ENCODE results near the gene PJVK. TPM values are rescaled to one million over a fixed set of nuclear protein-coding genes. Genes with fewer than 3 reads are reported as not detected.

The PJVK gene
- total and polyA plus RNA-seq, 7 donors: 0.34 to 1.8 (median 1.2) TPM

- Histone ChIP-seq H3K9me3 (no peaks in the 10 kb centered on the region), H3K4me1 (no peaks in the 10 kb centered on the region), H3K27me3 (ENCODE audit: insufficient read depth in 3 of 3, low read length in 2 of 3) (no peaks in the 10 kb centered on the region), H3K4me3 (no peak overlapping the region), H3K36me3 (ENCODE audit: insufficient read depth in 1 of 2, low read depth in 1 of 2) (peaks cover 3 to 73% of the 10 kb centered on the region in 2 donors), H3K27ac (no peak overlapping the region)
- peak in 2 of 4 donors; percentile 36 to 53 for ATAC-seq
- 95 to 99% (median 97%) methylated on average over 2 of the region's 2 CpGs for WGBS, 3 donors
- intact Hi-C loops (cut with DNase I): no loop called here
- DNase-seq: no peak
- no peak for TF ChIP-seq CTCF (IDR thresholded peaks at IDR 0.05)
Measured at GRCh38 chr2:178506524-178506923, 55.3 kb downstream of the PJVK start.

DNA sequence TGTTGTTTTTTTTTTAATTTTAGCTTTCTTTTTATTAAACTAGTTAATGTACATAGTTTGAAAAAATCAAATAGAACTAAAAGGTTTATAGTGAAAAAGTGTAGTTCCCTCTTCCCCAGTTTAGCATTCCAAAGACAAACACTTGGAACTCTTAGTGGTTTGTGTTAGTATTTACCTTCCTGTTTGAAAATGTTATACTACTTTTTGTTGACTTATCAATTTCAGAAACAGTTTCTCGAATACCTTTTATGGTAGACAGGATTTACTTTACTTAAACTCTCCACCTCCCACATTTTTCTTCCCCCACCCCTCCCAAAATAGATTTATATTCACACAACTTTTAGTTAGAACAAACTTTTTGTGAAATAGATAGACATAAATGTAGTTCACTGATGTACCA lies 55.8 kb downstream of the PJVK start:
- ATAC-seq: no peak
- intact Hi-C loops (cut with DNase I): no loop called here

GRCh38 chr2:178508646-178509045 lies 57.5 kb downstream of the PJVK start:
- intact Hi-C loops (cut with DNase I): no loop called here
- no peak overlapping the region for H3K4me3 ChIP-seq
- WGBS, 3 donors: 94 to 100% (median 95%) methylated on average over 2 of the region's 2 CpGs
- no peak for TF ChIP-seq CTCF (IDR thresholded peaks at IDR 0.05)
- H3K4me1 ChIP-seq: no peaks in the 10 kb centered on the region
- peaks cover 0 to 64% of the 10 kb centered on the region in 2 donors for H3K36me3 ChIP-seq (ENCODE audit: insufficient read depth in 1 of 2, low read depth in 1 of 2)
- ATAC-seq (no peak), DNase-seq (no peak)
- no peaks in the 10 kb centered on the region for H3K27me3 ChIP-seq (ENCODE audit: insufficient read depth in 3 of 3, low read length in 2 of 3)
- H3K27ac ChIP-seq: no peak overlapping the region
- H3K9me3 ChIP-seq: no peaks in the 10 kb centered on the region

More for the DNA sequence above, 55.8 kb downstream of the PJVK start:
- H3K27ac ChIP-seq: no peak overlapping the region
- H3K4me3 ChIP-seq: no peak overlapping the region
- no peak for DNase-seq
- WGBS, 3 donors: 95 to 98% (median 97%) methylated on average over 1 of the region's 1 CpG
- peaks cover 3 to 73% of the 10 kb centered on the region in 2 donors for H3K36me3 ChIP-seq (ENCODE audit: insufficient read depth in 1 of 2, low read depth in 1 of 2)
- no peaks in the 10 kb centered on the region for H3K4me1 ChIP-seq
- H3K9me3 ChIP-seq: no peaks in the 10 kb centered on the region
- no peaks in the 10 kb centered on the region for H3K27me3 ChIP-seq (ENCODE audit: insufficient read depth in 3 of 3, low read length in 2 of 3)
- no peak for TF ChIP-seq CTCF (IDR thresholded peaks at IDR 0.05)

DNA sequence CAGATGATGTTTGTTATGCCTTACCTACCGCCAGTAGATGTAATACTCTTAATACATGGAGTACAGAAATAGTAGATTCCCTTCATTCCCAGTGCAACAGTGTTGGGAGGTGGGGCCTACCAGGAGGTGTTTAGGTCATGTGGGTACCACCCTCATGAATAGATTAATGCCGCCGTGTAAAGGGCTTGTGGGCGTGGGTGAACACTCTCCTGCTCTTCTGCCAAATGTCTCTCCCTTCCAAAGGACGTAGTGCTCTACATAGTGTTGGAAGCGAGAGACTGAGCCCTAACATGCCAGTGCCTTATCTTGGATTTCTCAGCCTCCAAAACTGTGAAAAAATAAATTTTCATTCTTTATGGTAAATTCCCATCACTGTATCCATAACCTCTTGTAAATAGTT lies 59.2 kb downstream of the PJVK start:
- intact Hi-C loops (cut with DNase I): no loop called here
- no peaks in the 10 kb centered on the region for H3K4me1 ChIP-seq
- no peaks in the 10 kb centered on the region for H3K9me3 ChIP-seq
- no peak overlapping the region for H3K27ac ChIP-seq
- H3K36me3 ChIP-seq (ENCODE audit: insufficient read depth in 1 of 2, low read depth in 1 of 2): peaks cover 0 to 46% of the 10 kb centered on the region in 2 donors
- 80 to 91% (median 83%) methylated on average over 6 of the region's 6 CpGs for WGBS, 3 donors
- TF ChIP-seq CTCF (IDR thresholded peaks at IDR 0.05): no peak
- H3K4me3 ChIP-seq: no peak overlapping the region
- H3K27me3 ChIP-seq (ENCODE audit: insufficient read depth in 3 of 3, low read length in 2 of 3): no peaks in the 10 kb centered on the region
- DNase-seq (no peak), ATAC-seq (no peak)

Other genes with a start within 250 kb of the PJVK start
- gene PRKRA, start 203 bp upstream of the PJVK start, total RNA-seq: 10 to 100 TPM; 53.1 to 96.2 (median 84.8) TPM
- gene PRKRA, start 203 bp upstream of the PJVK start, polyA plus RNA-seq: 100 to 1,000 TPM in 1 of 3 donors, 10 to 100 TPM in 2; 73.0 to 106 (median 84.1) TPM
- 1 to 10 TPM; 2.1 to 4.4 (median 2.9) TPM for gene FKBP7, start 27.2 kb downstream of the PJVK start, total RNA-seq
- gene FKBP7, start 27.2 kb downstream of the PJVK start, polyA plus RNA-seq: 1 to 10 TPM; 2.5 to 5.6 (median 5.1) TPM
- 10 to 100 TPM; 13.5 to 22.5 (median 17.6) TPM for gene PLEKHA3, start 29.1 kb downstream of the PJVK start, total RNA-seq
- gene PLEKHA3, start 29.1 kb downstream of the PJVK start, polyA plus RNA-seq: 1 to 10 TPM; 4.0 to 8.1 (median 4.2) TPM

Measured in psoas muscle (tissue), 8 donors.